SU-DHL-6 (cell line): ENCODE data around the gene PLP2.

Source experiments
- CTCF ChIP-seq: fragments of 200-600 bp; sonication (generic); IDR thresholded peaks from one replicate; pipeline ENCODE4 v1.5.1; 2017; ENCODE audit warnings: antibody characterized with exemption, mild to moderate bottlenecking, low read length, moderate library complexity; ENCODE audit not compliant: insufficient read depth, poor library complexity, severe bottlenecking
- EZH2phosphoT487 ChIP-seq: fragments of 200-600 bp; sonication (generic), shearing (Covaris generic); conservative IDR thresholded peaks from 2 replicates; pipeline ENCODE4 v1.6.1; 2018; ENCODE audit warnings: mild to moderate bottlenecking, antibody characterized with exemption, low read length, moderate library complexity, mixed read lengths

GRCh38 chrX:49188468-49189076 is 16.9 kb downstream of the PLP2 start:
- no peak for TF ChIP-seq CTCF
- no peak for TF ChIP-seq EZH2phosphoT487
